Measurements from ENCODE around the gene GRIP1. TPM values are rescaled to one million over a fixed set of nuclear protein-coding genes. Genes with fewer than 3 reads are reported as not detected.
"Not testable (repeated sequence)": the region's sequence is repeated elsewhere in the genome, so short reads cannot be mapped to it uniquely, and the experiment has no call there.

Gene GRIP1
- total RNA-seq, 1 experiment from 2014 or later = under 0.01 TPM

DNA sequence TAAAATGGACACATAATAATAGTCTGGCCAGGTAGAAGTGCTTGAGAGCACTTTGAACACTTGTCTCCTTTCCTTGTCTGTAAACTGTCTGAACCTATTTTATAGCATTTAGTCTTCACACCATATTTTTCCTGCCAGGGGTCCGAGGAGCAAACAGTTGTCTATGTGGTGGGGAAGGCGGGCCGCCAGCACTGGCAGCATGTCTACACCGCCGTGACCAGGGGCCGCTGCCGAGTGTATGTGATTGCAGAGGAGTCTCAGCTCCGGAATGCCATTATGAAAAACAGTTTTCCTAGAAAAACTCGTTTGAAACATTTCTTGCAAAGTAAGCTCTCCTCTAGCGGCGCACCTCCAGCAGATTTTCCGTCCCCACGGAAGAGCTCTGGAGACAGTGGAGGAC, 347.9 kb downstream of the GRIP1 start:
- no peak for DNase-seq (ENCODE audit: low read depth)

DNA sequence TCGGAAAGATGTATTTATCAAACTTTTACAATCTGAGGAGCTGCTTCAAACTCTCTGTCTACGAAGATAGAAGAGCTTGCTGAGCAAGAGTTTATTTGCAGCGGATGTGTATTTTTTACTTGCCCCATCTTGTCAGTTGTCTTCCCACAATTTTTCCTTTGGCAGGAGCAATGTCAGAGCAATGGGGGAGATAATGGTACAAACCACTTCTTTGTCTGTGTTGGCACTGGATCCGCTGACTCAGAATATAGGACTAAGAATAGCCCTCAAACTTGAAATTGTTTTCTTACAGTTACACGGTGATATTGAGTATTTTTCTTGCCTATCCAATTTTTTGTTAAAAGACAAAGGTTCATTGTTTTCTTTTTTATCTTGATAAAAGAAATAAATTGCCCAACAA, 348.9 kb downstream of the GRIP1 start:
- DNase-seq (ENCODE audit: low read depth) = peak; percentile 49

DNA sequence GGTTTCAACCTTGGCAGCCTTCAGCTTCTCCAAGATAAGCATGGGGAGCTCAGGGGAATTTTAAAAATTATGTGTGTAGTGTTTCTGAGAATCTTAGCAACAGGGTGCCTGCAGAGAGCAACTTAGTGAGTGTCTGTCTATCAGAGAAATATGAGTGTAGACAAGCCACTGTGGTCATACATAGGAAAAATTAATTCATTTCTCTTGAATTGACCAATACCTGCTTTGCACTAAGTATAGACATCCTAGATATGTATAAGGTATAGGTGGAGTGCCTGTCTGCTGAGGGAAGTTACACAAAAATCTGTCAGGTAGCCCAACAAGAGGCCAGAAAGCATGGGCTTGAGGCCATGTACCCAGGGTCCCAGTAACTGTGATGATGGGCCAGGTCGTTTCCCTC, 355.9 kb downstream of the GRIP1 start:
- DNase-seq (ENCODE audit: low read depth) = no peak

DNA sequence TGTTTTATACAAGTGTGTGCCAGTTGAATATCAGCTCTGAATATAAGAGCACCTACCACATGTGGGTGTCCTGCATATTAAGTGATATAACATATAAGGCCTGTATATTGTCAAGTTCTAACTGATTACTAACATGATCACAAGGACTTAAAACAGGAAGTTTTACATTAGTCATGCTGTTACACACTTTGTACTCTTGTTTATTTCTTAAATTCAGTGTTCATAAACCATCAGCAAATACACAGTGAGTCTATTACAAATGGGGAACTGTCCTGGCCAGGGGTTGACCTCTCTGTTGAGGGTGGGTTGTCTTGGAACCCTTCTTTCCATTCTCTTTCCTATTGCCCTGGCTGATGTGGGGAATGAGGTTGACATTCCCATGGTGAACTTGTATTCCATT, 357.4 kb downstream of the GRIP1 start:
- DNase-seq (ENCODE audit: low read depth) = peak; percentile 7

DNA sequence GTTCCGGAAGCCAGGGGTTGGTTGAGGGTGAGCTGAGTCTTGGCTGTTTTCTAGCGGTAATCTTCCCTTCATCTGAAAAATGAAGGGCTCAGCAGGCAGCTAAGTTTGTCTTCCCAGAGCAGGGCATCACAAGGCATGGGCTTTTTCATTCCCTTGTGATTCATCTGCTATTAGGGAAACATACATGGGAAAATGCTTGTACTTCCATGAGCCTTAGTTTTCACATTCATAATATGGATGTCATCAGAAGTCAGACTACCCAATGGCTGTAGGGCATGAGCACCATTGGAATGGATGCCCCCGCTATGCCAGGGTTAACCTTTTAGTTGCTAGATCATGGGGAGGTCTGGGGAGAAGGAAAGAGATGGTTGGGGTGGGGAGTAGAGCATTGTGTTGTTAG, 357.9 kb downstream of the GRIP1 start:
- peak; percentile 3 for DNase-seq (ENCODE audit: low read depth)

DNA sequence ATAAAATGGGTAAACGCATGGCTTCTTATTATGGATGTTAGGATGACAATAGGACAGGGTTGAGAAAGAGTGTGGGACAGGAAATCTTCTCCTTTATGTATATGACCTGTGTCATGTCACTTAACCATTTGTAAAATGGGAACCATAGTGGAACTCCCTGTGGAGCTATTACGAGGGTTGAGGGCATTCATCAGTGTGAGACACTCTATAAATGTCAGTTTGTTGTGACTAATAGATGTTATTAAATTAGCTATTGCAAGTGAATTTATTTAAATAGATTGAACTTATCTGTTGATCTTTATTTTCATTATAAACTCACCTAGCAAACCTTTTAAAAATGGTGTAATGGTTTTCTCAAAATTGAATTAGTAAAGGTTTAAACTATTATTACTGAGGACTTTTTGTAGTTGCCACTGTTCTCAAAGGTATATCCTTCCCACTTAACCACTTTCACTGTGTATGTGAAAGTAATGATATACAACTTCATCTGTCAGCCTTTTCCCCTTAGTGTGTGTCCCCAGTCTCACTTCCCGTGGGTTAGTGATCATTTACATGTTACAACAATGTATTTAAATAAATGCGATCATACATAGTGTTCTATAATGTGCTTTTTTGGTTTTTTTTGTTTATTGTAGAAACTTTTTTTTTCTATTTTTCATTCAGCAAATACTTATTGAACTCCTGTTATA, 359.5 kb downstream of the GRIP1 start:
- DNase-seq (ENCODE audit: low read depth) = no peak

DNA sequence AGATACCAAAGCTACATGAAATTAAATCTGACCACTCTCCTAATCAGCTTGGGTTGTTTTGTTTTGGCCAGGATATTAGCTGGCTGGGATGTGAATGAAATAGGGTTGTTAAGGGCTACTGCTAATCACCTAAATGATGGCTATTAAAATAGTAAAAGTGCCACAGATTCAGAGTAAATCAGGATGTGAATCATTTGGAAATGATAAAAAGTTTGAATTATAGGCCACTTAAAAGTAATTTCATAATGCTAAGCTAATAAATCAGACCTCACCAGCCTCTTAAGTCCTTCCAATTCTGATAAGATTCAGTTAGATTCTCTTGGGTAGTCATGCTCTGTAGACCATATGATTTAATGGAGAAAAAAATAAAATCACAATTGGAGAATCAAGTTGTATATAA, 364.6 kb downstream of the GRIP1 start:
- DNase-seq (ENCODE audit: low read depth) = no peak

DNA sequence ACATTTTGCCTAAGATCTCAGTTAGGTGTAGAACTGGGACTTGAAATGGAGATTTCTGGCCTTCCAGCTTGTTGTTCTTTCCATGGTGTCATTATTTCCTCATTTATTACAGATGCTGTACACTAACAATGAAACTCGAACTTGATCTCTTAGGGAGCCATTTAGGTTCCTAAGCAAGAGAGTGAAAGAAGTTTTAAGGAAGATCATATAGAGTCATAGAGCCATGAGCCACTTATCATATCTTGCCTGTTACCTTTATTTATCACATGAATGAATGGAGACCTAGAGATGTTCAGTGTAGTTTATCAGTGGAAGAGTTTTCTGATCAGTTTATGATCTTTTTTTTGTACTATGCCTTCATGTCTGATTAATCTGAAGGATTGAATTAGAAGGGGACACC, 366.7 kb downstream of the GRIP1 start:
- no peak for DNase-seq (ENCODE audit: low read depth)

DNA sequence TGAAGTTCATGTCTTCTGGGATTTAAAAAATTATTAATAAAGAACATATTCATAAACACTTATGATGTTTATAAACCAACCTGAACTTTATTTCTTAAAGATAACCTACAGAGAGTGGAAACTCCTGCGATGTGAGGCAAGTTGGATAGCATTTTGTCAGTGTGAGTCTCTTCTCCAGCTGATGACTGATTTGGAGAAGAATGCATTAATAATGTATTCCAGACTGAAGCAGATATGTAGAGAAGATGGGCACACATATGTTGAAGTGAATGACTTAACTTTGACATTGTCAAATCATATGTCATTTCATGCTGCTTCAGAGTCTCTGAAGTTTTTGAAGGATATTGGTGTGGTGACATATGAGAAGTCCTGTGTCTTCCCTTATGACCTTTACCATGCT, 369.3 kb downstream of the GRIP1 start:
- no peak for DNase-seq (ENCODE audit: low read depth)

DNA sequence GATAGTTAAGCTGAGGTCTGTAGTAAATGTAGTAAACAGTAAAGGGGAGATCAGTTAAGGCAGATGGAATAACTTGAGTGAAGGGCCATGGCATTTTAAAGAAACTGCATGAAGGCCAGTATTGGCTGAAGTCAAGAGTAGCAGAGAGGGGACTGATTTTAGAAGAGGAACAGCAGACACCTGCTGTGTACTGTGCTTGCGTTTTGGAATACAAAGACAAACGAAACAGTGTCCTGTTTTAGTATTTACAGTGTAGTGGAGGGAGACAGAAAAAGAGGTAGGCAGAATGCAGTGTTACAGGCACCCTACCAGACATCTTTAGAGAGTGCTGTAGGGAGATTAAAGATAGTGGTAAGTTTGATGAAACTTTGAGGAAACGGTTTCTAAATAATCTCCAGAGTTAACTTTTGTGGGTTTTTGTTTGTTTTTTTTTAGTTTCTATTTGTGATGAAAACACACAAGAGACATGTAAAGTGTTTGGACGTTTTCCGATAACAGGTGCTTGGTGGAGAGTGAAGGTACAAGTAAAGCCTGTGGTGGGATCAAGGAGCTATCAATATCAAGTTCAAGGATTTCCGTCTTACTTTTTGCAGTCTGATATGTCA, 374.5 kb downstream of the GRIP1 start:
- no peak for DNase-seq (ENCODE audit: low read depth)

DNA sequence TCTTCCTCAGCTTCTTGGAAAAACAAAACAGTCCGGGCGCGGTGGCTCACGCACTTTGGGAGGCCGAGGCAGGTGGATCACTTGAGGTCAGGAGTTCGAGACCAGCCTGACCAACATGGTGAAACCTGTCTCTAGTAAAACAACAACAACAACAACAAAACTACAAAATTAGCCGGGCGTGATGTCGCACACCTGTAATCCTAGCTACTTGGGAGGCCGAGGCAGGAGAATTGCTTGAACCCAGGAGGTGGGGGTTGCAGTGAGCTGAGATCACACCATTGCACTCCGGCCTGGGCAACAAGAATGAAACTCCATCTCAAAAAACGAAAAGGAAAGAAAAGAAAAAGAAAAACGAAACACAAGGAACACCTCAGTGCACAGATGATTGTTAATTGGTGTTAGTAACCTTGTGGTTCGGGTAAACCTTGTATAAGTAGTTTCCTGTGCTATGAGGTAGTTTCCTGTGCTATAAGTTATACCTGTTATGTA, 375.5 kb downstream of the GRIP1 start:
- DNase-seq (ENCODE audit: low read depth) = not testable (repeated sequence)

DNA sequence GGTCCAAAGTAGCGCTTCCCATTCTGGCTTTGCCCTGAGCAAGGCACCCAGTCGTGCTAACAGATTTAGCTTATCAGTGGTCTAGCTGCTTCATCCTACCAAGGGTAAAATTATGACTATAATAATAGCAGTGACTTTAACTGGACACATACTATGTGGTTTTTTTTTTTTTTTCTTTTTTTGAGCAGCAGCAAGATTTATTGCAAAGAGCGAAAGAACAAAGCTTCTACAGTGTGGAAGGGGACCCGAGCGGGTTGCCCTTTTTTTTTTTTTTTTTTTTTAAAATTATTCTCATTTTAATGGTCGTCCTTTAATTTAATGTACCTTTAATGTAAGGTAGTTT, 376.1 kb downstream of the GRIP1 start:
- DNase-seq (ENCODE audit: low read depth) = no peak

DNA sequence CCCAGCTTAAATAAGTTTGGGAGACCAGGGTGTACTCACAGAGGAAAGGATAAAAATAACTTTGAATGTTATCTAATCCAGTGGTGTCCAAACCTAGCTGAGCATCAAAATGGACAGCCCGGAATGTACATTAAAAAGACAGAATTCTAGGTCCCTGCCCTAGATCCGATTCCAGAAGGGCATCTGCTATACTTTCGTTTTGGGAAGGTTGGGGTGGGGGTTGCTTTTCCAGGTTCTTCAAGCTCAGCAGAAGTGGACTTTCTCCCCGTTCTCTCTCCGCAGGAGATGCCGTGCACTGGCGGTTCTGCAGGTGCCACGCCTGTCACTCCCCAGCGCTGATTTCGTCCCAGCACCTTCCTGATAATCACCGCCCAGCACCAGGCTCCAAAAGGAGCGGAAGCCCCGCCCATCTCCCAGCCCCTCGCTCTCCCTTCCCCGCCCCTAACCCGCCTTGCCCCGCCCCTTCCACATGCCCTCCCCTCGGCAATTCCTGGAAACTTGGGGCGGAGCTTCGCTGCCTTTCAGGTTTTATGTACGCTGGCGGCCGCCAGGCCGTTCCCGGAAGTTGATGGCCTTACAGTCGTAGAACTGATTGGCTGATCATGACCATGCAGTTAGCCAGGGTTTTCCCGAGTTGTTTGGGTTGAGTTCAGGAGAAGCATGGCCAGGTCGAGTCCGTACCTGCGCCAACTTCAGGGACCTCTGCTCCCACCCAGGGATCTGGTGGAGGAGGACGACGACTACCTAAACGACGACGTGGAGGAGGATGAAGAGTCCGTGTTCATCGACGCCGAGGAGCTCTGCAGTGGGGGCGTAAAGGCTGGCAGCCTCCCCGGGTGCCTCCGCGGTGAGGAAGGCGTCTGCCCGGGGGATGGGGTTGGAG, 376.7 kb downstream of the GRIP1 start, which contains the start of gene HELB:
Gene HELB, plus strand, starts transcription at position 550 of the 883 bp plus-strand sequence. Its CDS starts 111 bp downstream, at position 661.
- peak; percentile 89 for DNase-seq (ENCODE audit: low read depth)

DNA sequence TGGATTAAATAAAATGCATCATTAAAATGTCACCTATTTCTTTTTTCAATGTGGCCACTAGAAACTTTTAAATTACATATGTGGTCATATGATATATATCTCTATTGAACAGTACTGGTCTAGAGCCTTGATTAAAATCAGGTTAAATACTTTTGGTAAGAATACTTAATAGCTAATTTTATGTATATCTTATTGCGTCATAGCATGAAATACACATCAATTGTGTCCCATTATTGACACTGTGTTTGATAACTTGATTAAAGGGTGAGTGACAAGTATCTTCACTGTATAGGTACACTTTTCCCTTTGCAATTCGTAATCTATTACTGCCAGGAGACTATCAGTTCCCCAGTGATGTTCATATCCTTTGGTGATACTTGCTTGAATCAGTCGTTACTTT, 381.0 kb downstream of the GRIP1 start:
- no peak for DNase-seq (ENCODE audit: low read depth)
